ENCODE data around the gene HOXB2. TPM values are rescaled to one million over a fixed set of nuclear protein-coding genes. Genes with fewer than 3 reads are reported as not detected.

The HOXB2 gene
- total and polyA plus RNA-seq, 2 of the 8 experiments (the other 6 are each of a cell fraction or from before 2014, with no cell fraction given): not detected

DNA sequence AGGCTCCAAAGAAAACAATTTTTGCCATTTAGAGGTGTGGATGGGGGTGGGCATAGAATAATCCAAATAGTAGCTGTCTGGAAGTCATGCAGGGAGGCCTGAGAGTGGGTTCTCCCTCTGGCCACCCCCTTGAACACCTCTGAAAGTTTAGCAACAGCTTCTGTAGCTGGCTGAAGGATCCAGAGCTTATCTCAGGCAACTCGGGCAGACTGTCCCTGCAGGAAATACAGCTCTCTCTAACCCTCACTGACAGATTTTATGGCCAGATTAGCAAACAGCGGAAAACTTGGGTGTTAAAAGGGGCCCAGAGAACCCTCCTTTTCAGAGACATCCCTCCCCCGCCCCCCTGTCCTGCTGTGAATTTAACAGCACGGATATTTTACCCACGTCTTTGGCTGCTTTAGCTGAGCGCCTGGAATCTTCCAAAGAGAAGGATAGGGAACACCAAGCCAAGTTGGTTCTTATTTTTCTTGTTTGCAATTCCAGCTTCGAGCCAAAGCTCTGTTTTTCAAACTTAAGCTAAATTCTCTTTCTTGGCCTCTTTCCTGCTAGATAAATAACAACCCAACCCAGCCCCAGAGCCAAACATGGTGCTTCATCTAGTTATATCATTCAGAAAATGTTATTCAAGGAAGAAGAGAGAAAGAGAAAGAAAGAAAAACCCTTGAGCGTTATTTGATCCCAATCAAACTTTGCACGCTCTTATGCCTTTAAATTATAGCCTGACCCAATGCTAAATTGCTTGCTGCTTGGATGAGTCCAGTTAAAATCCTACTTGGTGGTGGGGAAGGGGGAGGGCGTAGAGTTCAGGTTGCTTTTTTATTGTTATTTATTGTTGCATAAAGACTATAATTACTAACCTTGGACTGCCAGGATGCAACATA is 2.3 kb upstream of the HOXB2 start:
- Histone ChIP-seq H4K91ac (replicated peaks; ENCODE audit: insufficient read length, low read length) (no peak overlapping the region), H3K4me1 (replicated peaks in 1 of 4; ENCODE audit: control insufficient read depth in 3 of 4, insufficient read depth in 4 of 4, low read length in 3 of 4) (peaks cover 7 to 31% (median 11%) of the 10 kb centered on the region in 4 experiments), H2BK20ac (ENCODE audit: low read length) (no peak overlapping the region), H3K79me2 (ENCODE audit: control insufficient read depth in 1 of 2, insufficient read depth in 2 of 2, low read length in 2 of 2) (no peaks in the 10 kb centered on the region), H3K18ac (ENCODE audit: extremely low read depth, low read length) (no peak overlapping the region), H2BK12ac (ENCODE audit: low read depth, low read length) (no peak overlapping the region), H3K9ac (replicated peaks in 1 of 4; ENCODE audit: extremely low read depth in 1 of 4, low read depth in 3 of 4, low read length in 3 of 4) (no peak overlapping the region), H3K9me3 (ENCODE audit: insufficient read depth in 2 of 2, low read depth in 1 of 2, low read length in 1 of 2) (no peaks in the 10 kb centered on the region), H2AFZ (ENCODE audit: low read length) (no peak overlapping the region), H3K23me2 (ENCODE audit: low read depth, low read length) (no peaks in the 10 kb centered on the region; the same call in 1 of the 2 replicates), H3K4me3 (ENCODE audit: extremely low read depth in 1 of 4, insufficient read depth in 2 of 4, low read depth in 3 of 4, low read length in 4 of 4) (no peak overlapping the region), H3K23ac (ENCODE audit: insufficient read length) (no peak overlapping the region), H4K5ac (ENCODE audit: insufficient read length, low read depth, low read length) (no peak overlapping the region), H4K8ac (ENCODE audit: extremely low read depth, insufficient read depth, low read length) (no peak overlapping the region), H2BK120ac (replicated peaks; ENCODE audit: low read depth, low read length) (no peak overlapping the region), H3K4ac (replicated peaks; ENCODE audit: insufficient read length, low read depth, low read length) (no peak overlapping the region), H2BK5ac (ENCODE audit: low read depth, low read length) (no peak overlapping the region), H3K79me1 (ENCODE audit: low read depth, low read length) (no peaks in the 10 kb centered on the region), H3K27me3 (replicated peaks in 1 of 4; ENCODE audit: control insufficient read depth in 3 of 4, extremely low read depth in 1 of 4, insufficient read depth in 3 of 4, low read length in 3 of 4) (peaks cover 92 to 100% (median 98%) of the 10 kb centered on the region in 4 experiments), H2BK15ac (ENCODE audit: low read length) (no peak overlapping the region), H3K36me3 (ENCODE audit: control insufficient read depth in 2 of 4, insufficient read depth in 4 of 4, low read length in 3 of 4) (peaks cover 0 to 6% (median 0%) of the 10 kb centered on the region in 4 experiments; a peak in 1 of 8 replicates), H4K20me1 (replicated peaks in 1 of 2; ENCODE audit: control insufficient read depth in 1 of 2, insufficient read depth in 2 of 2, low read length in 2 of 2) (peaks cover 12 to 16% of the 10 kb centered on the region in 2 experiments), H3K56ac (replicated peaks; ENCODE audit: insufficient read length, low read depth, low read length) (no peak overlapping the region), H2AK5ac (ENCODE audit: low read depth, low read length) (no peak overlapping the region), H3K4me2 (ENCODE audit: insufficient read depth in 1 of 2, low read depth in 2 of 2, low read length in 2 of 2) (peak overlapping the region; percentile 22 to 33; a peak in 1 of 4 replicates), H3K27ac (ENCODE audit: low read depth, low read length) (no peak overlapping the region), H3K14ac (ENCODE audit: insufficient read length) (no peak overlapping the region)
- WGBS, 2 experiments (ENCODE audit: extremely low coverage in 1 of 2, insufficient coverage in 1 of 2, insufficient read length in 1 of 2, insufficient replicate concordance in 2 of 2, low coverage in 1 of 2, low lambda C conversion rate in 2 of 2, missing lambda C conversion rate in 1 of 2): 17% methylated on average over 10 of the region's 10 CpGs; no CpG with 5 or more reads in 1 of the 2 experiments
- POLR2A ChIA-PET (ENCODE audit: partially characterized antibody): interaction anchor here (0.6 to 1.2 kb wide), 4 partner anchors 9 to 195 kb away, joined by 3 read pairs; no protein-coding TSS in a partner anchor
- TF ChIP-seq HDAC2 (IDR thresholded peaks at IDR 0.05; ENCODE audit: borderline replicate concordance in 1 of 2, low read depth in 2 of 2, low read length in 2 of 2) (no peak), SUZ12 (IDR thresholded peaks at IDR 0.05; ENCODE audit: low read length) (peak; percentile 75), RNF2 (IDR thresholded peaks at IDR 0.05; ENCODE audit: borderline replicate concordance, low read depth, low read length, missing control alignments, poor library complexity, severe bottlenecking) (peak; percentile 22), EZH2 (IDR thresholded peaks at IDR 0.05; ENCODE audit: low read depth, low read length, severe bottlenecking) (peak; percentile 23)
- DNase-seq (ENCODE audit: low read depth in 1 of 2, low spot score in 2 of 2) (no peak), FAIRE-seq (no peak)
- CTCF ChIA-PET (ENCODE audit: partially characterized antibody): interaction anchor here (0.7 to 6.6 kb wide), 24 partner anchors 8 to 331 kb away, joined by 3 to 53 read pairs (median 4); partner anchors contain the start of genes HOXB1, HOXB3 and HOXB5
